OCI-LY1 (cell line): Measurements from ENCODE around the gene IFNK.

Source experiments
- H2AFZ ChIP-seq: fragments of 200-600 bp; sonication (generic), shearing (Covaris generic); 2 replicates; pipeline ENCODE4 v1.6.0; 2014; ENCODE audit warnings: antibody characterized with exemption, mild to moderate bottlenecking, low read length
- H3F3A ChIP-seq: fragments of 200-600 bp; sonication (generic), shearing (Covaris generic); 2 replicates; pipeline ENCODE4 v1.6.0; 2014; ENCODE audit warnings: mild to moderate bottlenecking, antibody characterized with exemption, low read length, moderate library complexity; ENCODE audit not compliant: insufficient read depth
- H3K27ac ChIP-seq: fragments of 200-600 bp; sonication (generic); 2 replicates; pipeline ENCODE4 v1.5.1; 2014; ENCODE audit warnings: low read length, mixed run types, mild to moderate bottlenecking, low read depth; ENCODE audit not compliant: poor library complexity, severe bottlenecking
- H3K27me3 ChIP-seq: fragments of 200-600 bp; sonication (generic); 2 replicates; pipeline ENCODE4 v1.6.0; 2014; ENCODE audit warnings: antibody characterized with exemption, mild to moderate bottlenecking, low read length, moderate library complexity; ENCODE audit not compliant: insufficient read depth
- H3K36me3 ChIP-seq: fragments of 200-600 bp; sonication (generic); 2 replicates; pipeline ENCODE4 v1.6.1; 2014; ENCODE audit warnings: mild to moderate bottlenecking, antibody characterized with exemption, low read length, moderate library complexity, mixed read lengths; ENCODE audit not compliant: insufficient read depth
- H3K4me1 ChIP-seq: fragments of 200-600 bp; sonication (generic); 2 replicates; pipeline ENCODE4 v1.5.1; 2014; ENCODE audit warnings: mild to moderate bottlenecking, low read length, moderate library complexity; ENCODE audit not compliant: insufficient read depth, severe bottlenecking
- H3K4me2 ChIP-seq: fragments of 200-600 bp; sonication (generic), shearing (Covaris generic); 2 replicates; pipeline ENCODE4 v1.6.1; 2014; ENCODE audit warnings: low read length
- H3K4me3 ChIP-seq: fragments of 200-600 bp; sonication (generic); 2 replicates; pipeline ENCODE4 v1.5.1; 2014; ENCODE audit warnings: low read length, low read depth, mild to moderate bottlenecking, mixed read lengths; ENCODE audit not compliant: poor library complexity, severe bottlenecking
- H3K79me2 ChIP-seq: fragments of 200-600 bp; shearing (Covaris generic); 2 replicates; pipeline ENCODE4 v1.6.1; 2016; ENCODE audit warnings: mixed run types, low read length, mixed read lengths; ENCODE audit not compliant: insufficient read depth
- H3K9ac ChIP-seq: fragments of 200-600 bp; sonication (generic), shearing (Covaris generic); 2 replicates; pipeline ENCODE4 v1.6.1; 2014; ENCODE audit warnings: mild to moderate bottlenecking, low read length, mixed read lengths
- H3K9me2 ChIP-seq: fragments of 200-600 bp; sonication (generic), shearing (Covaris generic); 2 replicates; pipeline ENCODE4 v1.6.1; 2014; ENCODE audit warnings: low read depth, mild to moderate bottlenecking, low read length, mixed read lengths
- H3K9me3 ChIP-seq: fragments of 200-600 bp; shearing (Covaris generic); 2 replicates; pipeline ENCODE4 v1.6.1; 2014; ENCODE audit warnings: low read length, mixed read lengths
- H4K20me1 ChIP-seq: fragments of 200-600 bp; sonication (generic), shearing (Covaris generic); 2 replicates; pipeline ENCODE4 v1.6.0; 2016; ENCODE audit warnings: mild to moderate bottlenecking, low read length; ENCODE audit not compliant: insufficient read depth
- EZH2 ChIP-seq: fragments of 200-600 bp; sonication (generic), shearing (Covaris generic); IDR thresholded peaks from 2 replicates; pipeline ENCODE4 v1.8.0; 2017; ENCODE audit warnings: borderline replicate concordance, mixed run types, mild to moderate bottlenecking, antibody characterized with exemption, low read length, moderate library complexity, mixed read lengths
- TF ChIP-seq, protein P1 (sequence below): fragments of 200-600 bp; sonication (generic), shearing (Covaris generic); IDR thresholded peaks from 2 replicates; pipeline ENCODE4 v1.5.1; 2017; ENCODE audit warnings: mild to moderate bottlenecking, antibody characterized with exemption, low read length, moderate library complexity, mixed read lengths

Gene IFNK

GRCh38 chr9:27554712-27555111 lies 30.6 kb downstream of the IFNK start:
- Histone ChIP-seq H3K4me1 (no peaks in the 10 kb centered on the region), H2AFZ (no peak overlapping the region), H3K4me2 (no peak overlapping the region), H3K27ac (no peak overlapping the region), H3K9me3 (no peaks in the 10 kb centered on the region), H3K79me2 (no peaks in the 10 kb centered on the region), H3F3A (no peaks in the 10 kb centered on the region), H4K20me1 (no peaks in the 10 kb centered on the region), H3K27me3 (no peaks in the 10 kb centered on the region), H3K9ac (no peak overlapping the region), H3K4me3 (no peak overlapping the region), H3K36me3 (peaks cover 48% of the 10 kb centered on the region), H3K9me2 (no peaks in the 10 kb centered on the region)
- no peak for TF ChIP-seq EZH2
- TF ChIP-seq, protein P1, sequence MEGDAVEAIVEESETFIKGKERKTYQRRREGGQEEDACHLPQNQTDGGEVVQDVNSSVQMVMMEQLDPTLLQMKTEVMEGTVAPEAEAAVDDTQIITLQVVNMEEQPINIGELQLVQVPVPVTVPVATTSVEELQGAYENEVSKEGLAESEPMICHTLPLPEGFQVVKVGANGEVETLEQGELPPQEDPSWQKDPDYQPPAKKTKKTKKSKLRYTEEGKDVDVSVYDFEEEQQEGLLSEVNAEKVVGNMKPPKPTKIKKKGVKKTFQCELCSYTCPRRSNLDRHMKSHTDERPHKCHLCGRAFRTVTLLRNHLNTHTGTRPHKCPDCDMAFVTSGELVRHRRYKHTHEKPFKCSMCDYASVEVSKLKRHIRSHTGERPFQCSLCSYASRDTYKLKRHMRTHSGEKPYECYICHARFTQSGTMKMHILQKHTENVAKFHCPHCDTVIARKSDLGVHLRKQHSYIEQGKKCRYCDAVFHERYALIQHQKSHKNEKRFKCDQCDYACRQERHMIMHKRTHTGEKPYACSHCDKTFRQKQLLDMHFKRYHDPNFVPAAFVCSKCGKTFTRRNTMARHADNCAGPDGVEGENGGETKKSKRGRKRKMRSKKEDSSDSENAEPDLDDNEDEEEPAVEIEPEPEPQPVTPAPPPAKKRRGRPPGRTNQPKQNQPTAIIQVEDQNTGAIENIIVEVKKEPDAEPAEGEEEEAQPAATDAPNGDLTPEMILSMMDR = no peak

DNA sequence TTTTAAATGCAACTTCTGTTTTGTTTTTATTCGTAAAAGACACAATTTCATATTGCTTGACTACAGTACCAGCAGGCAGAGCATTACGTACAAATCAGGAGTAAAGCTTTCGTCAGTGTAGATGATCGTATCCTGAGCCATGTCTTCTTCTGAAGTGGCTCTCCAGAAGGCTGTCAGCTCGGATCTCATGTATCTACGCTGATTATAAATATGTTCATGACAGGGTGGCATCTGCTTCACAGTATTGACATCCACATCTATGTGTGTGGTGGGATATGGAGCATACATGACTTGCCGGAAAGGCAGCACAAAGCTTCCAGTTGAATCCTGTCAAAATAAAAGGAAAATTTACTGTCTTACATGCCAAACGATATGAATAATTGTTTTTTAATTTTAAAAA lies 32.4 kb downstream of the IFNK start:
- no peak overlapping the region for H3K27ac ChIP-seq
- no peaks in the 10 kb centered on the region for H3K9me3 ChIP-seq
- no peaks in the 10 kb centered on the region for H3K4me1 ChIP-seq
- no peak overlapping the region for H2AFZ ChIP-seq
- H3K9ac ChIP-seq = no peak overlapping the region
- H3K9me2 ChIP-seq = no peaks in the 10 kb centered on the region
- H3K36me3 ChIP-seq = peaks cover 61% of the 10 kb centered on the region
- TF ChIP-seq, protein P1 = no peak
- H3K79me2 ChIP-seq = no peaks in the 10 kb centered on the region
- H4K20me1 ChIP-seq = no peaks in the 10 kb centered on the region
- H3F3A ChIP-seq = no peaks in the 10 kb centered on the region
- H3K4me2 ChIP-seq = no peak overlapping the region
- H3K4me3 ChIP-seq = no peak overlapping the region
- H3K27me3 ChIP-seq = no peaks in the 10 kb centered on the region

DNA sequence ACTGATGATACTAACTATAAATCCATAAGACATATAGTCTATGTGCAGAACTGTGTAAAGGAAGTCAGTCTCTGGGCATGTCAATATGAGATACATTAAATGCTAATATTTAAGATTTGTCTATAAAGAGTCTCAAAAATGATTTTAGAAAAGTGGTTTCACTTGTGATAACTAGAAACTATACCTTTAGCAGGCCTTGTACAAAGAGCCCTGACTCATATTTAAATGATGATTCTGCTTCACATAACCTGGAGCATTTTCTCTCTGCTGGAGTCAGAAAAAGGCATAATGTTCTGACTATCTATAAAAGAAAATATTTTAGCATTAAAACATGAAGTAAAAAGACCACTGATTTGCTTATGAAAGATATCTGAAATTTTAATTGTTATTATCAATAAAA lies 34.2 kb downstream of the IFNK start:
- Histone ChIP-seq H3K4me1 (peaks cover 3% of the 10 kb centered on the region), H3K4me2 (no peak overlapping the region), H2AFZ (no peak overlapping the region), H3F3A (no peaks in the 10 kb centered on the region), H3K36me3 (peaks cover 64% of the 10 kb centered on the region), H3K79me2 (no peaks in the 10 kb centered on the region), H3K4me3 (no peak overlapping the region), H3K9me3 (no peaks in the 10 kb centered on the region), H3K9ac (no peak overlapping the region), H3K27me3 (no peaks in the 10 kb centered on the region), H3K9me2 (no peaks in the 10 kb centered on the region), H4K20me1 (no peaks in the 10 kb centered on the region), H3K27ac (no peak overlapping the region)
- TF ChIP-seq, protein P1 = no peak
- TF ChIP-seq EZH2 = no peak
